Measurements from ENCODE around the gene YTHDF1.

YTHDF1 gene

DNA sequence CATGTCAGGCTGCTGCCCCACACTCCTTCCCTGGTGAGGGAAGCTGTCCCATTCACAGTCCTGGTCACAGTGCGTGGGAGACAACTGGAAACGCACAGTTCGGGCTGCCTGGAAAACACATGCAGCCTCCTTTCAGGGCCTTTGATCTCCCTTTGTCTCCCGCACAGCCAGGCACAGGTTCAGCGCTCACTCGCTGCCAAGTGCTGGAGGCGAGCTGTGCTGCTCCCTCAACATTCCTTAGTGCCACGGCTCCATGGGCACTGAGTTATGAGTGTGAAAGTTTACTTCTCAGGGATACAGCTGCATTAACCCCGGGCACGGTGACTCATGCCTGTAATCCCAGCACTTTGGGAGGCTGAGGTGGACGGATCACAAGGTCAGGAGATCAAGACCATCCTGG lies 9.1 kb downstream of the YTHDF1 start:
- no peak for ATAC-seq

DNA sequence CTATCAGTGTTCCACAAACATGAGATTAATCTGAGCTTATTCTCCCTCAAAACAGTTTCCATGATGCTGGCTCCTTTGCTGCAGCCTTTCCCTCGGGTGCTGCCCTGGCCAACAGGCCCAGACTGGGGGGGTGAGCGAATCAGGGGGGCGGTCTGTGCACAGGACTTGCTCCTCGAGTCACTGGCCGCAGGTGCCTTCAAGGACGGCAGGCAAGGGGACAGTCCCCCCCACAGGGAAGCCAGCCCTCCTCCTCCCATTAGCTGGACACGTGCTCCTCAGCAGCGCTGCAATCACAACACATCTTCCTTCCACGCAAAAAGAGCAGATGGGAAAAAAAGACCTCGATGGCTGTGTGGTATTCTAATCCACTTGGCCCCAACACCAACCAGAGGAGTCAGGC lies 10.0 kb downstream of the YTHDF1 start:
- no peak for ATAC-seq

DNA sequence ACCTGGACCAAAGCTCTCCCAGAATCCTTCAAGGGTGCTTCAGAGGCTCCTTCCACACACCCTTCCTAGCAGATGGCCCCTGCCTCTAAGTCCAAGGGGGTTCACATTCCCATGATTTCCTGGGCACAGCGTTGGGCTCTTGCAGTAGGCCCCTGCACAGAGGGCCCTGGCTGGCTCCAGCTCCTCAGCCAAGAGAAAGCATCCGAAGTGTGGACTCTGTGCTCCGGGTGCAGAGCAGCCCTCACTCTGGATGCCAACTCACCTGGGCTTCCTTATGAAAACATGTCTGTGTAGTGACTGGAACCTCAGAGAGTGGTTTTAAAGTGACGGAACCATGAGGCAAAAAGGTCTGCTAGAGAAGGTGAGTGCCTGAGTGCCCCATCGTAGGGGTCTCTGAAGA lies 11.6 kb downstream of the YTHDF1 start:
- ATAC-seq: no peak

DNA sequence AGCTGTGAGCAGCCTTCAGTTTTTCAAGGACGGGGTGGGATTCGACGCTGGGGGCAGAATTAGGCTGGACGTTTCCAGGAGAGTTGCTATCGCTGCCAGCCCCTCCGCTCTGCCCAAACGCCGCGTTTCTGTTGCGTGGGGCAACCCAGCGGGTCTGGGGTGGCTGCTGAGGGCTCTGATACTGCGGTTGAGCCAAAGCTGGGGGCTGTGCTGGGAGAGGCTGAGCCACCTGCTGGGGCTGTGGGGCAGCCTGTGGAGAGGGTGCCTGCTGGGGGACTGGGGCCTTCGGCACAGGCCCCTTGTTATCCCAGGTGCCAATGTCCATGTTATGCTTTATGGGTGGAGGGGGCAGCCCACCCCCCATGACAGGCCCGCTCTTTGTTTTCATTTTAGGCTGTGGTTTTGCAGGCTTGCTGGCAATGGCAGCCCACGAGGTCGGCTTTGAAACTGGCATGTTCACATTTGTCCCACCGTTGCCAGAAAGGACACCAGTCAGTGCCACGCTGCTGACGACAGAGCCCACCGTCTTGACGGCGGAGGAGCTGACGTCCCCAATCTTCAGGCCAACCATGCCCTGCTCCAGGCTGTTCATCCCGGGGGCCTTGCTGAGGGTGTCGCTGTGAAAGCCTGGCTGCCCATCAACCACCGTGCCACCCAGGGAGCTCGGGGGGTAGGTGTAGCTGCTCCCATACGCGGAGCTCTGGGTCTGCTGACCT lies 13.0 kb downstream of the YTHDF1 start:
- no peak for ATAC-seq

DNA sequence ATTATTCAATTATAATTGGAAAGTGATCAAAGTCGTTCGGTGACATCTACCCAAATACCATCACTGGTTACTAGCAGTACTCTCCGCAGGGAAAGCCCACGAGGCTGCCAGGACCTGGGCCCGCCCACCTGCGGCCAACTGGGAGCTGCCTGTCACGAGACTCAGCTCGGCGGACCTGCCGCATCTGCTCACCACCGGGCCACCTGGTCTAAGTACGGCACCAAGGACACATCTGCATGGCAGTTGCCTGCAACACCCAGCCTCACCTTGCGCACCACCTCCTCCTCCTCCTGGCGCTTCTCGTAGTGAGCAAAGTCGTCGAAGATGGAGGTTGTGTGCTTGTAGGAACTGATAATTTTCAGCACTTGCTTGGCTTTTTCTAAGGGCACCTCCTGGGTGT lies 13.9 kb downstream of the YTHDF1 start:
- no peak for ATAC-seq

DNA sequence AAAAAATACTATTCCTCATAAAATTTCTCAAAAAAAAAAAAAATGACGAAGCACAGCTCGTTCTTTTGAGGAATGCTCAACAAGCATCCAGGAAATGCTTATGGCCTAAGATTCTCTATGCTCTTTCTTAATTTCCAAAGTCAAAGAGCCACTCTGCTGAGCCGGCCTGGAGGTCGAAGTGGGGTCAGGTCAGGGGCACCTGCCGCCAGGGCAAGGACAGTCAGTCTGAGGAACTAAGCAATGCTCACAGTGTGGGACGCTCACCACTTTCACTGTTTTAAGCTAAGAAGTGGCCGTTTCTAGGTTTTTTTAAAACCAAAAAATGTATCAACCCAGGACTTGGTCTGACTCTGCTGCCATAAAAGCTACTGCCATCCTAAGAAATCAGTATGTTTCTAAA lies 17.3 kb downstream of the YTHDF1 start:
- no peak for ATAC-seq

DNA sequence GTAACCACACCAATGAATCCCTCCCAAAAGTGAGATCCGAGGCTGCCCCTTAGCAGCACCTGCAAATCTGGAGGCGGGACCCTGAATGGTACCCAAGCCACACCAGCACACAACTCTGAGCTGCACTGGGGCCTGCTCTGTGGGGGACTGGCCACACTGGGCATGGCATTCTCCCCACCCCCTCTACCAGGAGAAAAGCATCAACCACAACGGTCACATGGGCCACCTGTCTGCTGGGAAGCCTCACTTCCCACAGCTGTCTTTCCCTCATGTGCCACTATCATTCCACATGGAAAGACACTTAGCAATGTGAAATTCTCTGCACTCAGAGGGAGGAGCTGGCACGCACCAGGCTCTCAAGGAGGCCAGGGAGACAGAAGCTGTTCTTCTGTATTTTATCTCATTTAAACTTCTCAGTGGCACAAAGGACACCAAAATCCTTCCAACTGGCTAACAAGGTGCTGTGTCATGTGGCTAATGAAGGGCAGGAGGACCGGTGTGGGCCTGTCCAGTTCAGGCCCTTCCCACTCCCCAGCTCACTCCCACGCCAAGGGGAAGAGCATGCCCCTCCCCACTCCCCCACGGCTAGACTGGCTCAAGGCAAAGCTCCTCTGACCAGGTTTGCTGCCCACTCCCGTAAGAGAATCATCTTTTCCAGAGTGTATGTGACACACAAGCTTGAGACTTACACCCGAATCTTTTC lies 19.0 kb downstream of the YTHDF1 start:
- ATAC-seq: no peak

DNA sequence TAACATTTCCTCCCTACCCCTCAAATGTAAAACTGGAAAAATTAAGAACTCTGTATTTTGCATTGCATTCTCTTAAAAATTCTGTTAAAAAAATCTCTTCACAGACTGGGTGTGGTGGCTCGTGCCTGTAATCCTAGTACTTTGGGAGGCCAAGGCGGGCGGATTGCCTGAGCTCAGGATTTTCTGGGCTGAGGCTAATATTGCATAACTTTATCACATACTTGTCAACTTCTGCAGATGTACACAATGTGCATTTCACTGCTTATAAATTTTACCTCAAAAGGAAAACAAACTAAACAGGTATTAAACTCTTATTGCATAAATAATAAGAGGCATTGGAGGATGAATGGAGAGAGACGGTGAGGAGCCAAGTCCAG lies 21.1 kb downstream of the YTHDF1 start:
- ATAC-seq: no peak

DNA sequence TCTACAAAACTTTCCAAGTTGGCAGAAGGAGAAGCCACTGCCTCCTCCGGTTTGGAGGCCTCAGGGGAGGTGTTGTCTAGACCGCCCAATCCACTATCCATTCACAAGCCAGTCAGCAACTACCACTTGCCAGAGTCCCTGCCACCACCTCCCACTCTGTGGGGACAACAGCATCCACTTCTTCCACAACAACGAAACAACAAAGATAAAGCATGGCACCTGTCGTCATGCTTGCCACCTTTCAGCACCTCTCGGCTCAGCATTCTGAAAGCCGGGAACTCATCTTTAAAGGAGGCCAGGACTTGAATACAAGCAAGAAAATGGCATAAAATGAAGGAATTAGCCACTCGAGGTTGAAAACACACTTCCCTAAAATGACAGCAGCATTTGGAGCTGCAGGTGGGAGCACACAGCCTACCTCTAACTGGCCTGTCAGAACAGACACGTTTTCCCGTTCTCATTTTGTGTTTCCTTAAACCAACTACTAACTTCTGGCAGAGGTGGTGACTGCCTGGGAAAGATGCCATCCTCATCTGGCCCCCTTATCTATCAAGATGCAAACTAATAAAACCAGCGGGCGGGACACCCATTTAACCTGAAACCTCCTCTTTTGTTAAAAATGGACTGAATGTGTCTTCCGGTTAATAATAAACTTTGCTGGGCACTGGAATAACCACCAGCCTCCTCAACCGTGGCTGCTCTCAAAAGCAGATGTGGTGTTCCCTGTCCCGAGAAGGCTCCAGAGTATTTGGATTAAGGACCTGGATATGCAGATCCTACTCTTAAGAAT lies 21.7 kb downstream of the YTHDF1 start:
- ATAC-seq: no peak

DNA sequence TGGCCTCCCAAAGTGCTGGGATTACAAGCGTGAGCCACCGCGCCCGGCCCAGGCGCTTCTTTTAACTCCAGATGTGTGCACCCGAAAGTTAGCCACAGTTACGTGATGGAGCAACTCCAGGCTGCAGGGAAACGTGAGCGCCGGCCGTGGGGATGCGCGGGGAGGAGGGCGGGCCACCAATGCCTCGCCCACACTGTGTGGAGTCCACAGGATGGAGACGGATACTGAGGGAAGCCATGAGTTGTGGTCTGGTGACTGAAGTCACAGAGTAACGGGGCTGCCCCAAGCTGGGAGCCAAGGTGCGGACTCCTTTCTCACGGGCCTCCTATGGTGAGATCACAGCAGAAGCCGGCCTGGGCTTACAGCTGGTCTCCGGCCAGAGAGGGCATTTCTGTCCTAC lies 23.2 kb downstream of the YTHDF1 start:
- ATAC-seq: no peak

DNA sequence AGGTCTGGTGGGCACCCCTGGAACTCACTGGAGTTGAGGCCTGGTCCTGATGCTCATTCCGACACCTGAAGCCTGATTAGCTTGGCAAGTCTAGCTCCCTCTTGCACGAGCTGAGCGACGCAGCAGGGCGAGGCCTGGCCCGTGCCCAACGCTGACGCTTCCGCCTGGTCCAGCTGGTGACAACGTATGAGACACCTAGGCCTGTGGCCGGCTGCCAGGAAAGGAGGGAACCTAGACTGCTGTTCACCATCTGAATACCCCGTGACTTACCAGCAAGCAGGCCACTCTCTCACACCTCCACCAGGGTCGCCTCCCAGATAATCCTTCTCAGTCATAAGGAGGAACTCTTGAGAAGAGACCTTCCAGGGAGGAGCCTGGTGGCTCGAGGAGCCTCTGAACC lies 24.5 kb downstream of the YTHDF1 start:
- ATAC-seq: no peak

DNA sequence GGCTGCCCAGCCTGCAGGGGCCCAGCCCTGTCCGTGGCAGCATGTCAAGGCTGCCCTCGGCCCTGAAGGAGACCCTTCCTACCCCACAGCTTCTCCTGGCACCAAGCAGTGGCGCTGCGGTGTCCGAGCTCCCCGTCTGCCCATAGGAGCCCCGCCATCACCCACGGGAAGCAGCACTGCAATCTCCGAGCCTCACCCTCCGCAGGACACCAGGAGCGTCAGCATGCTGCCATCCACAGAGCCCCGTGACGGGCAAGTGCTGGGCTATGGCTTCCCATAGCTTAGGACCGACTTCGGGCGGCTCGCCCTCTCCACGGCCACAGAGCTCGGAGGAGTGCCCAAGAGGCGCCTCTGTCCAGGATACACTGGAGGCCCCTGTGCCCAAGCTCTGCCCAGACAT lies 25.1 kb downstream of the YTHDF1 start:
- ATAC-seq: no peak

DNA sequence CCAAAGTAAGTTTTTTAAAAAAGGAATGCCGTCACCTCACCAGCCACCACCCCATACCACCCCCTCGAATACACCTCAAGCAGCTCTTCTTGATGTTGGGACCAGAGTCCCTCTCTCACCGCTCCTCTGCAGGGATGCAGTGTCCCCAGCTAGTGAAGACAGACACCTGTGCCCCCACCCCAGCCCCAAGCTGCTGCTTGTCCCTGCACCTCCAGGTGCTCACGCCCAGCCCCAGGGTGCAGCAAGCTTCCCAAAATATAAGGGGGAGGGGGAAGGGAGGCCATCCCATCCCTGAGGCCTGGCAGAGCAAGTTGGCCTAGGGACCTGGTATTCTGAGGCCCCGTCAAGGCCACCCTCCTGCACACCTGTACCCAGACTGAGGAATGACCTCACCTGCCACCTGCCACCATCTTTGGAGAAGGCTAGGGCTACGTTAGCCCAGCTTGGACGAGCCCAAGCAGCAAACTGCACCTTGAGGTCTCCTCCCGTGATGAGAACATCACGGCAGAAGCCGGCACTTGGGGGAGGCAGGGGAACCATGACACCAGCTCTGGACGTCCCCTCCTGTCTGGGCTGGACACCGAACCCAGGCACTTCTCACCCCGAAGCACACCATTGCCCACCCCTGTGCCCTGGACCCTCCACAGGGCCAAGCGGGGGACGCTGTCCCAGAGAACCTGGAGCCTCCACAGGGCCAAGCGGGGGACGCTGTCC lies 25.9 kb downstream of the YTHDF1 start:
- ATAC-seq: no peak

DNA sequence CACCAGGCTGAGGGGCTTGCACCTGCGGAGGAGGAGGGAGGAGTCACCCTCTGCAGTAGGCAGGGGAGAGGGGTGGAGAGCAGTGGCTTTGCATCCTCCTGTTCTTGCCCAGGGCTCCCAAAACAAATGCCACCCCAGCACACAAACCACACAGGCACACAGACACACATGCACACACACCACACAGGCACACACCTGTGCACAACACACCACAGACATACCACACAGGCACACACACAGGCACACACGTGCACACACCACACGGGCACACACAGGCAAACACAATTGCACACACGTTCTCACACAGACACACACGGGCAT lies 26.6 kb downstream of the YTHDF1 start:
- no peak for ATAC-seq

DNA sequence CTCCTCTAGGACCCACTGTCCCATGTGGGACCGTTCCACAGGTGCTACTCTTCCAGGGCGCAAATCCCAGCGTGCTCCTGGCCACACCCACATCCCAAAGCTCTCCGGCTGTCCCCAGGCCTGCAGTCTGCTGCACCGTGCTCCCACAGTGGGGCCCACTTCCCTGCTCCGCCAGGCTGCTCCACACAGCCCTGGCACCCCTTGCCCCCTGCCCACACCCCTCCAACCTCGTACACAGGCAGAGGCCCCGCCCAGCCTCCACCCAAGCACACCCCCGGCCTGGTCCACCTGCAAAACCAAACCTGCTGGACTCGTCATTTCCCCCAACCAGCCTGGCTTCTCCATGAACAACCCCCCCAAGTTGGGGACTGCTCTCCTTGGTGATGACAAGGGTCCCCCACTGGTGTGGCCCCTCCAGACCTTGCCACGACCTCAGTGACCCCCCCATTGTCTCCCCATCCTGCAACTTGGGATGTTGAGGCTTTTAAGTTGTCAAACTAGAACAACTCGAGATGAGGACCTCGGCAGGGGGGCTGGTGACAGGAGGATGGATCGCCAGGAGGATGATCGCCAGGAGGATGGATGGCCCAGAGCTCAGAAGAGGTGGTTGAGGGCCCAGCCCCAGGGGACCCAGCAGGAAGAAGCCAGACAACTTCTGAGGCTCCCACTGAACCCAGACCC lies 27.1 kb downstream of the YTHDF1 start:
- no peak for ATAC-seq

DNA sequence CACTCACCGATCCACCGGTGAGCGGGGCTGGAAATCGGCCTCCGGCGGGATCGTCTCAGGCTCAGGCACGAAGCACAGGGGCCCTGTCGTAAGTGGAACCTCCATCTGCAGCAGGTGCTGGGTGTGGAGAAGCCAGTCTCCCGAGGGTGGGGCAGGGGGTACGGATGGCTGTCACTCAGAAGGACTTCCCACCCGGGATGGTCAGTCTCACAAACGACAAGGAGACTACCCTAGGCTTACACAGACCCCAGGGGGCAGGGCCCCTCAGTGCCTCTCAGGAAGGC lies 27.8 kb downstream of the YTHDF1 start:
- ATAC-seq: no peak

DNA sequence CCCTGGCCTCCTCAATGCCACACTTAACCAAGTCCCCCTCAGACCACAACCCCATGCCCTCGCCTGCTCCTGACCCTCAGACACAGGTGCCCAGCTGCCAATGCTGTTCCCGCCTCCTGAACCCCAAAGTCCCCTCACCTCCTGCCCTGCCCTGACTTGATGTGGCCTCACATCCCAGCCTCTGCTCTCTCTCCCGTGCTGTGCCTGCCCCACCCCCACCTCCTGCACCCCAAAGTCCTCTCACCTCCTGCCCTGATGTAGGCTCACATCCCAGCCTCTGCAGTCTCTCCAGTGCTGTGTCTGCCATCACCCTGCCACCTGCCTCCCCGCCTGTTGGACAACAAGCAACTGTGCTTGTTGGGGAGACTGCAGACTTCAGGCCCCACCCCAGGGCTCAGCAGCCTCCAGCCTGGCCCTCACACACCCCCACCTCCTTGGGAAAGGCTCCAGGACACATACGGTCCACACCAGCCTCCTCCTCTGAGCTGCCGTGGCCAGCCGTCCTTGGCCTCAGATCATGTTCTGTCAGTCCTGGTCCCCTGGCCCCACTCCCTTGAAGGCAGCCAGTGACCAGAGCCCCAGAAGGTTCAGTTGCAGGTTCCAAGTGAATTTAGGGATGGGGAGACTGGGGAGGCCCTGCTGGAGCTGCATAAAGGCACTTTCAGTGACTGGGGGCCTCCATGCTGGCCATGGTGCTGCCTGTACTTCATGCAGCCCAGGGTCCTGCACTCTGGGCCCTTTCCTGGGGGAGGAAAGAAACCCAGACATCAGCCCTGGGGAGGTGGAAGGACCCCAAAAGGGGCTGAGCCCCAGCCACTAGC lies 28.4 kb downstream of the YTHDF1 start:
- no peak for ATAC-seq

DNA sequence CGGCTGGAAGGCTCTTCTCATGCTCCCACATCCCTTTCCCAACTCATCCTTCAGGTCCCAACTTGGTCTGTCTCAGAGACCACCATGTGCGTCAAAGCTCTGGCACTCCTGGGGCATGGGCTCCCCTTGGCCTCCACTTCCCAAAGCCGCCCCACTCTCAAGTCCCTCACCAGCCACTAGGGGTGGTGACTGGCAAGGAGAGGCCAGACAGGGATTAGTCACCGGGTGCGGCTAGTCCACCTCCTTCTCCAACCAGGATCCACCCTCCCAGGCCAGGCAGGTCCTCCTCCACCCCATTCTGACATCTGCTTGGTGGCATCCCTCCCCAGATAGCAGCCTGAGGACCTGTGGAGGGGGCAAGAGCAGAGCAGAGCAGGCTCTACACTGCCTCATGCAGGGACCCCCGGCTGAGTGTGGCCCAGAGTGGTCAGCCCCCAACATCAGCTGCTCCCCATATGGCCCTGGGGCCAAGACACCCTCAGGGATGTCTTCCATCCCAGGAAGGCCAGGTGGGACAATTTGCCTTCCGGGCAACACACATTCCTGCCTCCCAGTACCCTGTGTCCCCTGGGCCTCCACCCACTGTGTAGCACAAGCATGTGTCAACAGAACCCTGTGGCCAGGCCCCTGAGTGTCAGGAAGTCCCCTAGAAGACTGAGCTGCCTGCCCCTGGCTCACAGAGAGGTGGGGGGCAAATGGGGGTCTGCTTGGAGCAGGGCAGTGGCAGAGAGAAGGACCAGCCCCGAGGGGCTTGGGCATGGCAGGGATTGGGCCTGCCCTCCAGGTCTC lies 29.2 kb downstream of the YTHDF1 start:
- no peak for ATAC-seq

DNA sequence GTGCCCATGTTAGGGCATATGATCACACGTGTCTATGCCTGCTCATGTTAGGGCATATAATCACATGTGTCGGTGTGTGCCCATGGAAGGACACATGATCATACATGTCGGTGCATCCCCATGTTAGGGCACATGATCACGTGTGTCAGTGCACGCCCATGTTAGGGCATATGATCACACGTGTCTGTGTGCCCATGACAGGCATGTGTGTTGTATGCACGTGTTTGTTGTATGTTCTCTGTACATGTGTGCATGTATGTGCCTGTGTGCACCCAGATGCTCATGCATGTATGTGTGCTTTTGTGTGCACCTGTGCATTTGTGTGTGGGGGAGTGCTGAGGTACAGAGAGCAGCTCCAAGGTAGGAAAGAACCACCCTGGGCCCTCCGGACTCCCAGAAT lies 29.8 kb downstream of the YTHDF1 start:
- ATAC-seq: no peak

DNA sequence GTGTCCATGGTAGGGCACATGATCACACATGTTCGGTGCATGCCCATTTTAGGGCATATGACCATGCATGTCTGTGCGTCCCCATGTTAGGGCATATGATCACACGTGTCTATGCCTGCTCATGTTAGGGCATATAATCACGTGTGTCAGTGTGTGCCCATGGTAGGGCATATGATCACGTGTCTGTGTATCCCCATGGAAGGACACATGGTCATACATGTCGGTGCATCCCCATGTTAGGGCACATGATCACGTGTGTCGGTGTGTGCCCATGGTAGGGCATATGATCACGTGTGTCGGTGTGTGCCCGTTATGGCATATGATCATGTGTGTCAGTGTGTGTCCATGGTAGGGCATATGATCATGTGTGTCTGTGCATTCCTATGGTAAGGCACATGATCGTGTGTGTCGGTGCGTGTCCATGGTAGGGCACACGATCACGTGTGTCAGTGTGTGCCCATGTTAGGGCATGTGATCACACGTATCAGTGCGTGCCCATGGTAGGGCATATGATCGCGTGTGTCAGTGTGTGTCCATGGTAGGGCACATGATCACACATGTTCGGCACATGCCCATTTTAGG lies 30.6 kb downstream of the YTHDF1 start:
- no peak for ATAC-seq

Data from activated CD4-positive, CD25-positive, alpha-beta regulatory T cell treated with anti-CD3 and anti-CD28 coated beads, Interleukin-2, amount 50 U/mL, for 24 hours (primary cell).